Effector CD8-positive, alpha-beta T cell (primary cell): ENCODE results near the gene MAN2B1.
A peak's percentile ranks its signal among the peaks of the same experiment; 100 is the strongest.
"Not testable (repeated sequence)": the region's sequence is repeated elsewhere in the genome, so short reads cannot be mapped to it uniquely, and the experiment has no call there.

Source experiments
- DNase-seq: peaks from one replicate; lab custom pipeline; 2025; lab: John Stamatoyannopoulos, UW

MAN2B1 gene

DNA sequence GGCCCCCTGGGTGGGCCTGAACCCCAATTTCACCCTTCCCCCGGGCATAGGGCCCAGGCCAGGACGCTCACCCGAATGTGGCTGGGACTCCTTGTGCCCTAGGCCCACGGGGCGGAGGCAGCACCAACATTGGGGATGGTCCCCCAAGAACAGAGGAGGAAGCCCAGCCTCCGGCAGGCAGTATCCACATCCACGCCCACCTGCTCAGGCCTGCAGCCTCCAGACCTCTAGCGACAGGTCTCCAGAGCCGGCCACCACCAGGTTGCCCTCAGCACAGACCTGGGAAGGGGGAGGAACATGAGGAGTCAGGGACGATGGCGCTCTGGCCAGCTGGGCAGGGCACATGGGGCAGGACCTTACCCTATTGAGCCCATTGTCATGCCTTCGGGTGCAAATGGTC is 22.5 kb upstream of the MAN2B1 start:
- DNase-seq, result no peak

DNA sequence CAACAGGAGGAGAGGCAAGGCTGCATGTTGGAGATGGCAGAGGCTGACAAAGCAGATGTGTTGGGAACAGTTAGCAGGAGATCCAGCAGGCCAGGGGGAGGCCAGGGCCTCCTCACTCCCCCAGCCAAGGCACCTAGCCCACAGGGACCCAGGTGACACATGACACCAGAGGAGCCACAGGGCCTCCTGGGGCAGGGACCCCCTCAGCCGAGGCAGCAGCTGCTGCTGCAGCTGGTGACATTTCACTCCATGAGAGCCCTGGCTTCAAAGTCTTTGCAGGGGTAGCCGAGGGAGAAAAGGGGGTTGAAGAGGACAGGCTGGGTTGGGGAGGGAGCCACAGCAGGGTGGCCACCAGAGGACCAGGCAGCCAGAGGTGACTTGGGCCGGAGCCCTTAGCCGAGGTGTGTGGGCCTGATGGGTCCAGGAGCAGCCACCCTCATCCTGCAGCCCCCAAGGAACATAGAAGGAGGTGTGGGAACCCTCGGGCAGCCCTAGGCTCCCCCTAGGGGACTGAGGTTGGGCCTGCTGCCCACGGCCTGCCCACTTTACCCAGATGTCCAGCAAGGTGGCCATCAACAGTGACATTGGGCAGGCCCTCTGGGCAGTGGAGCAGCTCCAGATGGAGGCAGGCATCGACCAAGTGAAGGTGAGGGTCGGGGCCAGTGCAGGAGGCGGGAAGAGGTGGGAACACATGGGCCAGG is 21.1 kb upstream of the MAN2B1 start, which contains the start of gene GNG14:
GNG14 (plus strand) TSS at position 503 of the 701 bp plus-strand sequence; CDS start at position 554, 51 bp downstream.
- no peak for DNase-seq

DNA sequence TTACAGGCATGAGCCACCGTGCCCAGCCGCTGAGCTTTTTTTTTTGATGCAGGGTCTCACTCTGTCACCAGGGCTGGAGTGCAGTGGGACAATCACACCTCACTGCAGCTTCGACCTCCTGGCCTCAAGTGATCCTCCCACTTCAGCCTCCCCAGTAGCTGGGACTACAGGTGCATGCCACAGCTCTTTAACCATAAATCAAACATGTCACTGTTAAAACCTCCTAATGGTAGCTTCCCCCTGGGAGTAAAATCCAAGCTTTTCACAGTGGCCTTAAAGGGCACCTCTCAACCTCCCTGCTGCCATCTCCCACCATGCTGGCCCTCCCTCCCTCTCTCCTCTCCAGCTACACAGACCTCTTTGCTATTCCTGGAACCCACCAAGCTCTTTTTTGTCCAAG is 19.3 kb upstream of the MAN2B1 start:
- no peak for DNase-seq

DNA sequence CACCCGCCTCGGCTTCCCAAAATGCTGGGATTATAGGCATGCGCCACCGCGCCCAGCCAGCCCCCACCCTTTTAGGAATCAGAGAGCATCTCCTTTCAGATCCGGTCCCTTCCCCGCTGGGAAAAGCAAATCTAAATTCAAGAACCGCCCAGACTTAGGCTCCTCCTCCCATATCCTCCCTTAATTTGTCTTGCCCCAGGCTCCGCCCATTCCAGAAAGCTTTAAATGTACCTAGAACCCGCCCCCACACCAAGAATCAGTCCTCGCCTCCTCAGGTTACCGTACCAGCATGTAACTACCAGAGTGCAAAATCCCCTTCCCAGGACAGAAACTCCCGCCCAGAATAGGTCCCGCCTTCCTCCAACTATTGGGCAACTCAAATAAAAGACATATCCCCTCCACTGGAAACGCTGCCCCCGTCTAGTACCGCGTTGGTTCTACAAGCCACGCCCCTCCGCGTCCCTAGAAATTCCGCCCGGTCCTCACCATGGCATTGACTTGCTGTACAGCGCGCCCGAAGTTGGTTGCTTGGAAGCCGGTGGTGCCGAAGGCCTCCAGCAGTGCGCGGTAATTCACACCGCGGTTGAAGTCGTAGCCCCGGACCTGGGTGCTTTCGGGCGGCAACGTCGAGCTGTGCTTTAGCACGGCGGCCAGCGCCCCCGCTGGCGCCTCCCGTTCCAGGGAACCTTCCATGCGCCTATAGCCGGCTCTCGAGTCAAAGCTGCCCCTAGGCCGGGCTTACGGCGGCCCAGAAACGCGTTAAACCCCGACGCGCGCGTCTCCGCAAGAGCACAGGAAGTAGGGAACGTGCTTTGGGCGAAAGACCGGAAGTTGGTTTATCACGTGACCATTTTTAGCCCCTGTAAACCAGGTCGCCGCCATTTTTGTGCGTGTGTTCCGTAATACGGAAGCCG is 14.8 kb upstream of the MAN2B1 start, which contains the start of gene DHPS:
DHPS (minus strand) TSS at position 807 of the 914 bp plus-strand sequence; CDS start at position 693, 114 bp downstream.
- peak; percentile 83 for DNase-seq

- no peak for DNase-seq
Measured at GRCh38 chr19:12680034-12680433, 13.5 kb upstream of the MAN2B1 start.

DNA sequence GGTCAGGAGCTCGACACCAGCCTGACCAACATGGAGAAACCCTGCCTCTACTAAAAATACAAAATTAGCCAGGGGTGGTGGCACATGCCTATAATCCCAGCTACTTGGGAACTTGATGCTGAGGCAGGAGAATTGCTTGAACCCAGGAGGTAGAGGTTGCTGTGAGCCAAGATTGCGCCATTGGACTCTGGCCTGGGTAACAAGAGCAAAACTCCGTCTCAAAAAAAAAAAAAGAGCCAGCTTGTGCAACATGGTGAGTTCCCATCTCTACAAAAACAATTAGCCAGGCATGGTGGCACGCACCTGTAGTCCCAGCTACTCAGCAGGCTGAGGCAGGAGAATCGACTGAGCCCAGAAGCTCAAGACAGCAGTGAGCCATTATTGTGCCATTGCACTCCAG is 11.5 kb upstream of the MAN2B1 start:
- DNase-seq, result not testable (repeated sequence)

GRCh38 chr19:12676928-12677327 is 10.4 kb upstream of the MAN2B1 start:
- no peak for DNase-seq

DNA sequence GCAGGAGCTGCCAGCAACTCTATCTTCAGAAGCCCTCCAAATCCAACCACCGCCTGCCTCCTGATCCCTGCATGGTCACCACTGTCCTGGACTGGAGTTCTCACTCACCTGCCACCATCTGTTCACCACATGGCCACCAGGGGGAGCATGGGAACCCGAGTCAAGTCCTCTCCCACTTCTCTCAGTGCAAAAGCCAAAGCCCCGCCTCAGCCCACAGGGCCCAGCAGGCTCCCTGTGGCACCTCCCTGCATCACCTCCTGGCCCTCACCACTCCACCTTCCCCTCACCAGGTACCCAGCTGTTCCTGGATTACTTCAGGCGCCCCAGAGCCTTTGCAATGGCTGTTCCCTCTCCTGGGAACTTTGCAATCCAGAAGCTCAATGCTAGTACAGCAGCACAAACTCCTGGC is 9.8 kb upstream of the MAN2B1 start:
- peak; percentile 76 for DNase-seq

GRCh38 chr19:12675940-12676339 is 9.4 kb upstream of the MAN2B1 start:
- no peak for DNase-seq

GRCh38 chr19:12675399-12675798 is 8.9 kb upstream of the MAN2B1 start:
- DNase-seq, result no peak

GRCh38 chr19:12672744-12673143 is 6.2 kb upstream of the MAN2B1 start:
- DNase-seq, result no peak

GRCh38 chr19:12670159-12670928 is 3.8 kb upstream of the MAN2B1 start:
- DNase-seq, result no peak

DNA sequence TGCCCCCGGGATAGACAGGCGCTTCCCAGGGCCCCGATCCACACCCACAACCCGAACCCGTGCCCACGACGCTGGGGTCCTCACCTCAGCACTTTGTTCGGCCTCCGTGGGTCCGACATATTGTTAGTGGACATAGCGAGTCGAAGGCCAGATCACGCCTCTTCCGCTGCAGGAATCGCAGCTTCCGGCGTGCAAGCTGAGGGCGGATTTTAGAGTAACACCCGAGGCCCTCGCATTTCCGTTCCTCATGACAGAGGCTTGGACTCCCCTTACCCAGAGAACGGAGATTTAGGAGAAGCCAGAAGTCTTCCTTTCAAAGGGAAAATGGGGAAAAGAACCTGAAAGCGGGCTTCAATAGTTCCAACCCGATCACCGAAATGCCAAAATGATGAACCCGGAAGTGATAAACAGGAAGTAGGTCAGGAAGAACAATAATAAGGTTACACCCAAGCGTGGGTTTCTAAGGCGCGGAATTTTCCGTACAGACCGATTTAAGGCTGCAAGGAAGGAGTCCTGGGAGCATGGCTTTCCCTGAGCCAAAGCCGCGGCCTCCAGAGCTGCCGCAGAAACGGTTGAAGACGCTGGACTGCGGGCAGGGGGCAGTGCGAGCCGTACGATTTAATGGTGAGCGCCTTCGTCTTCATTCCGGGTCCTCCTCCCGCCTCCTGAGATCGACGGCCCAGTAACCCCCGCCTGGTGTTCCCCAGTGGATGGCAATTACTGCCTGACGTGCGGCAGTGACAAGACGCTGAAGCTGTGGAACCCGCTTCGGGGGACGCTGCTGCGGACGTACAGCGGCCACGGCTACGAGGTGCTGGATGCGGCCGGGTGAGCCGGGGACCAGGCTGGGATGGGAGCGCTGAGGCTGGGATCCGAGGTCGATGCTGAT is 3.0 kb upstream of the MAN2B1 start:
- peak; percentile 54 for DNase-seq

DNA sequence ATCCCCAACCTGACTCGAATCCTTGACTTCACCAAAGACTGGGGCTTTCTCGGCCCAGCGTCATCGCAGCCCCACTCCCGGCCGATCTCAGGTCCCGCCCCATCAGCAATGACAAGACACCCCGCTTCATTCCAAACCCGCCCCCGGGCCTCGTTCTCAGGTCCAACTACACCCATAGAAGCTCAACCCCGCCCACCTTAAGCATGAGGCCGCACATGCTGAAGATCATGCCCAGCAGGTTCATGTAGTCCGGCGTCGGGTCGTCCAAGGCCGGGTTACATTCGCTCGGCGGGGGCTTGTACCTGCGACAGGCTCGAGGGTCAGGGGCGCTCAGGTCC is 2.4 kb upstream of the MAN2B1 start:
- peak; percentile 74 for DNase-seq

- DNase-seq, result no peak
Measured at GRCh38 chr19:12668346-12668745, 1.8 kb upstream of the MAN2B1 start.

- DNase-seq, result no peak
Measured at GRCh38 chr19:12667731-12668302, 1.3 kb upstream of the MAN2B1 start.

- DNase-seq, result no peak
Measured at GRCh38 chr19:12665671-12666264, 774 bp downstream of the MAN2B1 start.

DNA sequence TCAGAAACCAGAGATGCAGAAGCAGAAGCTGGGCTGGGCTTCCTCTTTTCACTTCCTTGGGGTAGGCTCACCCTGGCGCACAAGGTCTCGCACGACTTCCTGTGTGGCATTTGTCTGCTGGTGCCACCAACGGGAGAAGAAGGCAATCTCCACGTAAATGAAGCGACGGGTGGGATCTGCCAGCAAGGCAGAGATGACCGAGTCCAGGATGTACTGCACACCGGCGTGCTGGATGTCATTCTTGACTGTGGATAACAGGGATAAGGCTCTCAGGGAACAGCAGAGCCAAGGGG is 1.3 kb downstream of the MAN2B1 start:
- peak; percentile 14 for DNase-seq

DNA sequence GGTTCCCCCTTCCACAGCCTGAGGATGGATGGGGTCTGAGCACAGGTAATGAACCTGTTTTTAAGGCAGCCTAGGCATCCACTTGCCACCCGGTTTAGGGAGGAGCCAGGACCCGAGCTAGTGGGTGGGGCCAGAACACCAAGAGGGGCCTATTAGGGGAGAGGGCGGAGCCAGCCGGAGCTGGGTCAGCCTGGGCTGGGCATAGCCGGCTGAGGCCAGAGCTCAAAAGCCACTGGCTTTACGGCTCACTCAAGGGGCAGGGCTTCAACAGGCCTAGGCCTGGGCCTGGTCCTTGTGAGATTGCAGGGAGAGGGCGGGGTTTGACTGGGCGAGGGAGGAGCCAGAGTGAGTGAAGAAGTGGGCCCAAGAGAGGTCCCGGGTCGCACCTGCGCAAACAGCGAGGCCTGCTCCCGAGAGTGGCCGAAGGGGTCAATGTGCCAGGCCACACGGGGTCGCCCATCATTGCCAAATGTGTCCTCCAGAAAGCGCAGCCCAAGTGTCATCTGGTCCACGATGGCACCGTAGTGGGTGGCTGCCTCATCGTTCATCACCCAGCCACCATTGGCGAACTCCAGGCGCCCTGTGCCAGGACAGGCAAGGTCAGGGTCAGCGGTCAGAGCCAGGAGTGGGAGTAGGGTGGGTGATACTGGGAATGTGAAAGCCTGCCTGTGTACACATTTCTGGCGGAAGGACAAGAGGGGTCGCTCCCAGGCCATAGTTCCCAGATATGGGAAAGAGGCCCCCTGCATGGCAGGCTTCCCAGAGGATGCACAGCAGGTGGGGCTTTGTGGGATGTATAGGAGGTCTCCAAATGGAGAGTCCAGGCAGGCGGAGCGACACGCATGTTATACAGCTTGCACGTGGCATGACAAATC is 1.9 kb downstream of the MAN2B1 start:
- DNase-seq, result no peak

DNA sequence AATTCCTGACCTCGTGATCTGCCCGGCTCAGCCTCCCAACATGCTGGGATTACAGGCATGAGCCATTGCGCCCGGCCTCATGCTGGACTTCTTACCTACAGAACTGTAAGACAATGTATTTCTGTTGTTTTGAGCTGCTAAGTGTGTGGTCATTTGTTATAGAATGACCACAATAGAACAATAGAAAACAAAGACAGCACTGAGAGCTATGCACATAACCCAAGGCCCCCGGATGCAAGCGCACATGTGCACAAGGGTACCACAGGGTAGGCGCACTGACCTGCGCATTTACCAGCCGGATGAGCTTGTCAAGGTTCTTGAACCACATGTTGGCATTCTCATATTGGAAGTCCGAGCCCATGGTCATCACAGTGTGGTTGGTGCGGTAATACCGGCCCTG is 5.6 kb downstream of the MAN2B1 start:
- no peak for DNase-seq
